HG03108 (cell line): ENCODE results near the gene RBM8A.

ENCODE experiments used
- ATAC-seq: cut with Tn5 transposase; IDR thresholded peaks from one replicate; pipeline ENCODE4 v1.9.1; 2021; ENCODE audit warnings: moderate library complexity; ENCODE audit not compliant: unreplicated experiment

The RBM8A gene

GRCh38 chr1:145927063-145927886 is at the start of gene RBM8A:
Gene RBM8A (minus strand): TSS chr1:145927484. CDS start chr1:145927426, 58 bp downstream.
- ATAC-seq, result peak; percentile 97

GRCh38 chr1:145977016-145977415 is 49.7 kb upstream of the RBM8A start:
- no peak for ATAC-seq

- ATAC-seq, result no peak
These were observed 47.9 kb upstream of the RBM8A start for GRCh38 chr1:145975216-145975615.

GRCh38 chr1:145974721-145975120 is 47.4 kb upstream of the RBM8A start:
- no peak for ATAC-seq

- ATAC-seq, result no peak
These were observed 45.3 kb upstream of the RBM8A start for GRCh38 chr1:145972580-145972979.

GRCh38 chr1:145967288-145967687 is 40.0 kb upstream of the RBM8A start:
- no peak for ATAC-seq

GRCh38 chr1:145965119-145965744 is 37.9 kb upstream of the RBM8A start:
- no peak for ATAC-seq

GRCh38 chr1:145964328-145965118 is 37.2 kb upstream of the RBM8A start, which contains the start of the genes ANKRD34A and POLR3GL:
Gene ANKRD34A (minus strand): TSS chr1:145964575. CDS start chr1:145961759, 2,816 bp downstream.
Gene POLR3GL (plus strand): TSS chr1:145964690. CDS start chr1:145974866, 10,176 bp downstream.
- ATAC-seq, result peak; percentile 89

- no peak for ATAC-seq
These were observed 36.2 kb upstream of the RBM8A start for GRCh38 chr1:145963265-145964019.

- ATAC-seq, result no peak
These were observed 35.1 kb upstream of the RBM8A start for GRCh38 chr1:145962157-145963102.

GRCh38 chr1:145961425-145962156 is 34.3 kb upstream of the RBM8A start:
- no peak for ATAC-seq

GRCh38 chr1:145961109-145961424 is 33.8 kb upstream of the RBM8A start:
- ATAC-seq, result no peak

GRCh38 chr1:145960468-145961108 is 33.3 kb upstream of the RBM8A start:
- no peak for ATAC-seq

GRCh38 chr1:145959957-145960467 is 32.7 kb upstream of the RBM8A start:
- no peak for ATAC-seq

GRCh38 chr1:145959333-145959732 is 32.0 kb upstream of the RBM8A start:
- no peak for ATAC-seq

- no peak for ATAC-seq
These were observed 31.4 kb upstream of the RBM8A start for GRCh38 chr1:145958734-145959133.

GRCh38 chr1:145957443-145958319 is 30.4 kb upstream of the RBM8A start, which contains the start of gene LIX1L:
Gene LIX1L (minus strand): TSS chr1:145958017. CDS start chr1:145957927, 90 bp downstream.
- peak; percentile 85 for ATAC-seq
